GM13976 (cell line): ENCODE data around the gene LETM1.

Source experiments
- DNase-seq: peaks from one replicate; pipeline ENCODE4 v3.0.0; 2012; ENCODE audit warnings: low spot score
- CTCF ChIP-seq: IDR thresholded peaks from 2 replicates; pipeline ENCODE4 v1.5.1; 2012; ENCODE audit warnings: borderline replicate concordance, mild to moderate bottlenecking; ENCODE audit not compliant: insufficient read depth; ENCODE audit errors: extremely low read depth, missing control alignments, control extremely low read depth
- in situ Hi-C: fragments of 300-500 bp; cut with MboI; formaldehyde crosslinking; loops from one replicate; pipeline ENCODE4 v1.12.0; 2022; ENCODE audit warnings: low sequenced_read_pairs, mixed read lengths, inconsistent platforms; ENCODE audit not compliant: unreplicated experiment

Gene LETM1

DNA sequence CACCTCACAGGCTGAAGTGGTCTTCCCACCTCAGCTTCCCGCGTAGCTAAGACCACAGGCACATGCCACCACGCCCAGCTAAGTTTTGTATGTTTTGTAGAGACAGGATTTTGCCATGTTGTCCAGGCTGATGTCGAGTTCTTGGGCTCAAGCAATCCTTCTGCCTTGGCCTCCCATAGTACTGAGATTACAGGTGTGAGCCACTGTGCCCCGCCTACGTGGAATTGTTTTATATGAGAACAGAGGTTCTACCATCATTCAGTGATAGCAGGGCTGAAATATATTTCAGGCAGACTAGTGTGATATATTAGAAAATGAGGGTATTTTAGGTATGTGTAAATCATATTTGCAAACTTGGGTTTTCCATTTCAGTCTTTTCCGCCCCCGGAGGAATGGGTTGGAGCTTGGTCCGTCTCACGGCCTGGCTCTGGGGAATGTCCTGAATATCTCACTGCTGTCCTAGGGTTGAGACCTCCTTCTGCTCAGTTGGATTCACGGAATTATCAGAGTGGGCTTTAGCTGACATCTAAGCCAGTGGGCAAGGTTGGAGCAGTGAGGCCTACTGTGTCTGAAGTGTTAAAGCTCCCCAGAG lies 35.1 kb upstream of the LETM1 start:
- DNase-seq: no peak
- no peak for TF ChIP-seq CTCF
- in situ Hi-C loops: no loop called here

DNA sequence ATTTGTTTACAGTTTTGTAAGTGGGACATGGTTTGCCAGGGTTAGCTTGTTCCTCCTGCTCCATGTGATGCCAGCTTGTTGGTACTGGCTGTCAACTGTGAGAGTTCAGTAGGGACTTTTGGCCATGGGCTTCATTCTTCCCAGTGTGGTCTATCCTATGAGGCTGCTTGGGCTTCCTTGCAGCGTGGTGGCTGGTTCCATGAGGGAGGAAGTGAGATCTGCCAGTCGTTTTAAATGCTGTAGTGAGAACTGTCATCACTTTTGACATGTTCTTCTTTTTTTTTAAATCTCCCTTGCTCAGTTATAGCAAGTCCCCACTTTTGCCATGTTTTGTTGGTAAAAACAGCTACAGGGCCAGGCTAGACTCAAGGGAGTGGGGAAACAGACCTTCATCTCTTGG lies 31.1 kb upstream of the LETM1 start:
- TF ChIP-seq CTCF: no peak
- in situ Hi-C loops: no loop called here
- DNase-seq: no peak

- in situ Hi-C loops: no loop called here
- TF ChIP-seq CTCF: no peak
- no peak for DNase-seq
These were observed 29.5 kb upstream of the LETM1 start for GRCh38 chr4:1885414-1885813.

- no peak for DNase-seq
- TF ChIP-seq CTCF: no peak
- in situ Hi-C loops: no loop called here
These were observed 27.6 kb upstream of the LETM1 start for GRCh38 chr4:1883583-1883982.

GRCh38 chr4:1882850-1883271 lies 26.9 kb upstream of the LETM1 start:
- TF ChIP-seq CTCF: no peak
- in situ Hi-C loops: no loop called here
- DNase-seq: no peak

- TF ChIP-seq CTCF: no peak
- in situ Hi-C loops: no loop called here
- DNase-seq: no peak
These were observed 24.4 kb upstream of the LETM1 start for GRCh38 chr4:1880332-1880731.
